ENCODE data around the gene NUMA1.

- TF ChIP-seq CTCF (conservative IDR thresholded peaks at IDR 0.05) (no peak), EZH2 (IDR thresholded peaks at IDR 0.05; ENCODE audit: low read depth) (no peak)
These were observed 81.0 kb downstream of the NUMA1 start for GRCh38 chr11:71999362-71999761.

All from PC-9 (cell line).